ENCODE results near the gene CDC14A. TPM values are rescaled to one million over a fixed set of nuclear protein-coding genes. Genes with fewer than 3 reads are reported as not detected.

CDC14A gene
- total RNA-seq, 1 donor from 2014 or later: 2.3 TPM

GRCh38 chr1:100440075-100440809 lies 87.9 kb downstream of the CDC14A start:
- TF ChIP-seq CTCF (IDR thresholded peaks at IDR 0.05): no peak
- Mint-ChIP-seq H3K9me3 (ENCODE audit: low read depth) (no peaks in the 10 kb centered on the region), H3K4me1 (ENCODE audit: low read depth) (no peaks in the 10 kb centered on the region), H3K36me3 (ENCODE audit: low read depth) (peaks cover 1% of the 10 kb centered on the region), H3K27me3 (ENCODE audit: low read depth) (no peaks in the 10 kb centered on the region), H3K27ac (ENCODE audit: unreplicated experiment) (no peak overlapping the region), H3K4me3 (ENCODE audit: unreplicated experiment) (no peak overlapping the region)
- no peak for DNase-seq (ENCODE audit: low spot score)

- Mint-ChIP-seq H3K27ac (ENCODE audit: unreplicated experiment) (no peak overlapping the region), H3K9me3 (ENCODE audit: low read depth) (no peaks in the 10 kb centered on the region), H3K4me3 (ENCODE audit: unreplicated experiment) (no peak overlapping the region), H3K27me3 (ENCODE audit: low read depth) (no peaks in the 10 kb centered on the region), H3K36me3 (ENCODE audit: low read depth) (peaks cover 1% of the 10 kb centered on the region), H3K4me1 (ENCODE audit: low read depth) (no peaks in the 10 kb centered on the region)
- no peak for DNase-seq (ENCODE audit: low spot score)
- TF ChIP-seq CTCF (IDR thresholded peaks at IDR 0.05): no peak
Measured at GRCh38 chr1:100441146-100441545, 88.8 kb downstream of the CDC14A start.

- H3K27me3 Mint-ChIP-seq (ENCODE audit: low read depth): no peaks in the 10 kb centered on the region
Measured at GRCh38 chr1:100441651-100442050, 89.3 kb downstream of the CDC14A start.

GRCh38 chr1:100443811-100444571 lies 91.7 kb downstream of the CDC14A start:
- TF ChIP-seq CTCF (IDR thresholded peaks at IDR 0.05): no peak
- Mint-ChIP-seq H3K4me1 (ENCODE audit: low read depth) (peaks cover 7% of the 10 kb centered on the region), H3K27me3 (ENCODE audit: low read depth) (no peaks in the 10 kb centered on the region), H3K27ac (ENCODE audit: unreplicated experiment) (no peak overlapping the region), H3K36me3 (ENCODE audit: low read depth) (peaks cover 1% of the 10 kb centered on the region), H3K9me3 (ENCODE audit: low read depth) (no peaks in the 10 kb centered on the region), H3K4me3 (ENCODE audit: unreplicated experiment) (no peak overlapping the region)
- no peak for DNase-seq (ENCODE audit: low spot score)

More at GRCh38 chr1:100441651-100442050, 89.3 kb downstream of the CDC14A start:
- Mint-ChIP-seq H3K9me3 (ENCODE audit: low read depth) (no peaks in the 10 kb centered on the region), H3K4me3 (ENCODE audit: unreplicated experiment) (no peak overlapping the region), H3K27ac (ENCODE audit: unreplicated experiment) (no peak overlapping the region), H3K4me1 (ENCODE audit: low read depth) (no peaks in the 10 kb centered on the region), H3K36me3 (ENCODE audit: low read depth) (peaks cover 1% of the 10 kb centered on the region)
- no peak for DNase-seq (ENCODE audit: low spot score)
- no peak for TF ChIP-seq CTCF (IDR thresholded peaks at IDR 0.05)

GRCh38 chr1:100445565-100445964 lies 93.3 kb downstream of the CDC14A start:
- Mint-ChIP-seq H3K27ac (ENCODE audit: unreplicated experiment) (no peak overlapping the region), H3K36me3 (ENCODE audit: low read depth) (peaks cover 1% of the 10 kb centered on the region)
- TF ChIP-seq CTCF (IDR thresholded peaks at IDR 0.05): no peak

More at GRCh38 chr1:100445565-100445964, 93.3 kb downstream of the CDC14A start:
- Mint-ChIP-seq H3K27me3 (ENCODE audit: low read depth) (no peaks in the 10 kb centered on the region), H3K4me3 (ENCODE audit: unreplicated experiment) (no peak overlapping the region), H3K9me3 (ENCODE audit: low read depth) (no peaks in the 10 kb centered on the region), H3K4me1 (ENCODE audit: low read depth) (peaks cover 7% of the 10 kb centered on the region)
- DNase-seq (ENCODE audit: low spot score): no peak

All from chondrocyte (in vitro differentiated cells).